HG03571 (cell line): ENCODE results near the gene ARHGAP30.
"Not testable (repeated sequence)": the region's sequence is repeated elsewhere in the genome, so short reads cannot be mapped to it uniquely, and the experiment has no call there.

Experiments
- ATAC-seq: cut with Tn5 transposase; IDR thresholded peaks from one replicate; pipeline ENCODE4 v1.9.1; 2021; ENCODE audit not compliant: unreplicated experiment

The ARHGAP30 gene, protein sequence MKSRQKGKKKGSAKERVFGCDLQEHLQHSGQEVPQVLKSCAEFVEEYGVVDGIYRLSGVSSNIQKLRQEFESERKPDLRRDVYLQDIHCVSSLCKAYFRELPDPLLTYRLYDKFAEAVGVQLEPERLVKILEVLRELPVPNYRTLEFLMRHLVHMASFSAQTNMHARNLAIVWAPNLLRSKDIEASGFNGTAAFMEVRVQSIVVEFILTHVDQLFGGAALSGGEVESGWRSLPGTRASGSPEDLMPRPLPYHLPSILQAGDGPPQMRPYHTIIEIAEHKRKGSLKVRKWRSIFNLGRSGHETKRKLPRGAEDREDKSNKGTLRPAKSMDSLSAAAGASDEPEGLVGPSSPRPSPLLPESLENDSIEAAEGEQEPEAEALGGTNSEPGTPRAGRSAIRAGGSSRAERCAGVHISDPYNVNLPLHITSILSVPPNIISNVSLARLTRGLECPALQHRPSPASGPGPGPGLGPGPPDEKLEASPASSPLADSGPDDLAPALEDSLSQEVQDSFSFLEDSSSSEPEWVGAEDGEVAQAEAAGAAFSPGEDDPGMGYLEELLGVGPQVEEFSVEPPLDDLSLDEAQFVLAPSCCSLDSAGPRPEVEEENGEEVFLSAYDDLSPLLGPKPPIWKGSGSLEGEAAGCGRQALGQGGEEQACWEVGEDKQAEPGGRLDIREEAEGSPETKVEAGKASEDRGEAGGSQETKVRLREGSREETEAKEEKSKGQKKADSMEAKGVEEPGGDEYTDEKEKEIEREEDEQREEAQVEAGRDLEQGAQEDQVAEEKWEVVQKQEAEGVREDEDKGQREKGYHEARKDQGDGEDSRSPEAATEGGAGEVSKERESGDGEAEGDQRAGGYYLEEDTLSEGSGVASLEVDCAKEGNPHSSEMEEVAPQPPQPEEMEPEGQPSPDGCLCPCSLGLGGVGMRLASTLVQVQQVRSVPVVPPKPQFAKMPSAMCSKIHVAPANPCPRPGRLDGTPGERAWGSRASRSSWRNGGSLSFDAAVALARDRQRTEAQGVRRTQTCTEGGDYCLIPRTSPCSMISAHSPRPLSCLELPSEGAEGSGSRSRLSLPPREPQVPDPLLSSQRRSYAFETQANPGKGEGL

DNA sequence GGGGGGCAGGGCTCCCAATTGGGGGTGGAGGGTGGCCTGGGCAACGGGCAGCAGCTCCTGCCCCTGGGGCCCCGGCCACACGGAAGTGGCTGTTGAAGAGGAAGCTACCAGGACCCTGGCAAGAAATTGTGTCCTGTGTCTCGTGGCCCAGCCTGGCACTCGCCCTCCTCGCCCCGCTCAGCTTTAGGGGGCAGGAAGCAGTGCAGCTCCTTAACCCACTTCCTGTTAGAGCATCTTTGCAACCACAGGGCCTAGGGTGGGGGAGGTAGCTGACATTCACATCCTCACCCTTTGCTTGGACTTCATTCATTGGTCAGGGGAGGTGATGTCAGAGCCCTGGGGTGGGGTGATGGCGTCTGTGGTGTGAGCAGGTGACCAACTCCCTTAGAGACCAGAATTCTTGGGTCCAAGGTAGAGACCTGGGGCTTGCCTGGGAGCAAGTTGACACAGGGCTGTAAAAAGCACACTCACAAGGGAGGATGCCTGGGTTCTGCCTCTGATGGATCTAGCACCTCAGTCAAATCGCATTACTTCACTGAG lies at the start of gene ARHGAP30:
Gene ARHGAP30 (minus strand): TSS at position 161 of the 540 bp plus-strand sequence. CDS start 267 bp downstream, outside the sequence.
- peak; percentile 85 for ATAC-seq

DNA sequence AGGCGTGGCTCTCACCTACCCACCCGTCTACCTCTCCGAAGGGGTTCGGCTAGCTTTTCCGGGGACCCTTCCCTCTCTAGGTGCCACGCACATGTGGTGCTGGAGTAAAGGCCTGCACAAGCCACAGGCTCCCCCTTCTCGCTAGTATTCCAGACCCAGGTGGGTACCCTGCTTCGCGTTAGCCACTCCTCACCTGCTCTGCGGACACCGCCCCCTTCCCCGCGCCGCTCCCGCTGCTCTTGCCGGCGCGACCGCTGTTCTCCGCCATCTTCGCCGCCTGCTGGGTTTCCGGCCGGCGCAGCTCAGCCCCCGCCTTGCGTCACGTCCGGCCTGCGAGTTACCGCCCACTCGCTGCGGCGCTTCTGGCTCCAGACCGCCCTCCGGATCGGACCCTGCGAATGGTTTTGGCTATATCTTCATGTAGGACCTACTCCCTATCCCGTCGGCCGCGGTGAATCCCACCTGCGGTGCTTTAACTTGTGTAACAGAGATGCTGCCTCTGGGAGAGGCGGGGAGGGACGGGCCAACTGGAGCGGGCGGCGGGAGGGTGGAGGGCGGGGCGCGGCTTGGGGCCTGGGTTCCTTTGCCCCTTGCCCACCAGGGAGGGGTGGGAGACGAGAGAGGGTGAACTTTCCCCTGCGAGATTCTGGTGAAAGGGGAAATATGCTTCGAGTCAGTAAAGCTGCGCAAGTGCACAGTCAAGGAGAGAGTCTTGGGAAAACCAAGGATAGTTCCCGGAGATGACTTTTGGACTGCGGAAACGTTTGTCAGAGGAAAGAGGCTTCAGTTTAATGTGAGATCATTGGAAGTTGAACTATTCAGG lies 48.3 kb upstream of the ARHGAP30 start, which contains the start of the genes NIT1 and PFDN2:
Gene NIT1 (plus strand): TSS at position 347 of the 823 bp plus-strand sequence. CDS start 72 bp downstream, at position 419.
Gene PFDN2 (minus strand): TSS at position 279 of the 823 bp plus-strand sequence. CDS start 11 bp downstream, at position 268.
- ATAC-seq: peak; percentile 71

DNA sequence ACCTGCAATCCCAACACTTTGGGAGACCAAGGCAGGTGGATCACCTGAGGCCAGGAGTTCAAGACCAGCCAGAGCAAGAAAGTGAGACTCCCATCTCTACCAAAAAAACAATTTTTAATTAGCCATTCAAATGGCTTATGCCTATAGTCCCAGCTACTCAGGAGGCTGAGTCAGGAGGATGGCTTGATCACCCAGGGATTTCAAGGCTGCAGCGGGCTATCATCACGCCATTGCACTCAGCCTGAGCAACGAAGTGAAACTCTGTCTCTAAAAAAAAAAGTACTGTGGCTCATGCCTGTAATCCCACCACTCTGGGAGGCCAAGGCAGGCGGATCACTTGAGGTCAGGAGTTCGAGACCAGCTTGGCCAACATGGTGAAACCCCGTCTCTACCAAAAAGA lies 46.3 kb upstream of the ARHGAP30 start:
- ATAC-seq: not testable (repeated sequence)

DNA sequence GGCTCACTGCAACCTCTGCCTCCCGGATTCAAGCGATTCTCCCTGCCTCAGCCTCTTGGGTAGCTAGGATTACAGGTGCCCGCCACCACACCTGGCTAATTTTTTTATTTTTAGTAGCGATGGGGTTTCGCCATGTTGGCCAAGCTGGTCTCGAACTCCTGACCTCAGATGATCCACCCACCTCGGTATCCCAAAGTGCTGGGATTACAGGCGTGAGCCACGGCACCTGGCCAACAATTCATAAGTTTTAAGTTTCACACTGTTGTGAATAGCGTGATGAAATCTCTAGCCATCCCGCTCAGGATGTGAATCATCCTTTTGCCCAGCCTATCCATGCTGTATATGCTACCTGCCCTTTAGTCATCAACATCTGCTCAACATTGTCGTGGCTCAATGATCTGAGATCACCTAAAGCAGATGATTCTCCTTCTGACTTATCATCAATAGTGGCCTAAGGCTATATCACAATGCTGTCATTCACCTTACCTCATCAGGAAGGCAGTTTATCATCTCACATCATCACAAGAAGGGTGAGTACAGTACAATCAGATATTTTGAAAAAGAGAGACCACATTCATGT lies 45.5 kb upstream of the ARHGAP30 start:
- ATAC-seq: no peak

DNA sequence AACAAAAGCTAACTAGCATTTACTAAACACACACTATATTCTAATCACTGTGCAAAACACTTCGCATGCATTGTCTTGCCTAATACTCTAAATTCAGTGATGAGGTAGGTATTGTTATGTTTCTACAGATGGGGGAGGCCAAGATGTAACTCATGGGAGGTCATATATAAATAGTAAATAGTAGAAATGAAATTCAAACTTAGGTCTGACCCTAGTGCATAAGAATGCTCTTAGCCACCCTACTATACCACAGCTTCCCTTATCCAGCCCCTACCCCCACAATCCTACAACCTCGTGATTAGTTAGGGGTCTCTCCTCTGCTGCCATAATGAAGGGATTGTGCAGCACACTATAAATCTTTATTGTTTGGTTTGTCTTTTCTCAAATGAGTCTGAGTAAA lies 44.9 kb upstream of the ARHGAP30 start:
- ATAC-seq: no peak

DNA sequence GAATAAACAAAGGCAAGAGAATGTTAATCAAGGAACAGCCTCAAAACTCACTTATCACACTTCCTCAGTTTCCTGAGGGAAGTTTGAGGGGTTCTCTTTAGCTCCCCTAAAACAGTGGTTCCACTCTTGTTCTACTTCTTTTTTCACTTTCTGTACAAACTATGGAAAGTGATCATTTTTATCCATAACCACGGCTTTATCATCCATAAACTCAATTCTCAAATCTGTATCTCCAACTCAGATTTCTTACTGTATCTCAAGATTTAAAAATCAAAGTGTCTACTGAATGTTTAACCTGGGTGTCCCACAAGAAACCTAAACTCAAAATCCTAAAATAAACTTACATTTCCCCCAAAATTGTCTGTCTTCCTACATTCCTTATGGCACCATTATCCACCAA lies 44.2 kb upstream of the ARHGAP30 start:
- no peak for ATAC-seq

DNA sequence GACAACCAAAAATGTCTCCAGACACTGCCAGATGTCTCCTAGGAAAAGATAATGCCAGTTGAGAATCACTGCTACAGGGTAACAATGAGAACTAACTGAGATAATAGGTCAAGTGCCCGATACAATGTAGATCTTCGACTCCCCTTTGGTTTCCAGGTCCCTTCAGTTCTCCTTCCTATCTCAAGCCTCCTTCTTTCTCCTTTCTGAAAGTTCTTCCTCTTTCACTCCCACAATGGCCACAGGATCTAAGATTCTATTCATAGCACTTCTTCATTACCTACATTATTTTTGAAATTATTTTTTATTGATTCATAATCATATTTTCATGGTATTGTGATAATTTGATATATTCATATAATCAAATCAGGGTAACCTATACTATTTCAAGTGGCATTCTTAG lies 41.8 kb upstream of the ARHGAP30 start:
- ATAC-seq: no peak

DNA sequence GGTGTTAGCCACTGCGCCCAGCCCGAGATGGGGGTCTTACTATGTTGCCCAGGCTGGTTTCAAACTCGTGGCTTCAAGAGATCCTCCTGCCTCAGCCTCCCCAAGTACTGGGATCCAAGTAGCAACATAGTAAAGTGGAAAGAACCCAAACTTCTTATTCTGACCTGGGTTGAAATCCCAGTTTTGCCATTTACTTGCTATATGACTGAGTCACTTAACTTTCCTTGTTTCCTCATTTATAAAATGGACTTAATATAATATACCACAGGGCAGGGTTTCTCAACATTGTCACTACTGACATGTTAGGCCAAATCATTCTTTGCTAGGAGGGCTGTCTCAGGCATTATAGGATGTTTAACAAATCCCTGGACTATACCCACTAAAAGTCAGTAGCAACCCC lies 41.4 kb upstream of the ARHGAP30 start:
- no peak for ATAC-seq

DNA sequence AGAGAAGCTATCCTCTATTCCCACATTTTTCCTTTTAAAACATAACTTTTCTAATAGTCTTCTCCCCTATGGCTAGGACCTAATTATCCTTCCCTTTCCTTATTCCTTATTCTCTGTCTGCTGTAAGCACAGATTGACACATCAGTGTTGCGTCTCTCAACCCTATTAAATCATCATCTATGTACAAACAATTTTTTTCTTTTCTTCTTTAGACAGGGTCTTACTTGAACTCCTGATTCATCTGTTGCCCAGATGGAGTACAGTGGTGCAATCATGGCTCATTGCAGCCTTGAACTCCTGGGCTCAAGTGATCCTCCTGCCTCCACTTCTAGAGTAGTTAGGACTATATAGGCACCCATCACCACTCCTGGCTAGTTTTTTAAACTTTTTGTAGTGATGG lies 36.7 kb upstream of the ARHGAP30 start:
- ATAC-seq: no peak

DNA sequence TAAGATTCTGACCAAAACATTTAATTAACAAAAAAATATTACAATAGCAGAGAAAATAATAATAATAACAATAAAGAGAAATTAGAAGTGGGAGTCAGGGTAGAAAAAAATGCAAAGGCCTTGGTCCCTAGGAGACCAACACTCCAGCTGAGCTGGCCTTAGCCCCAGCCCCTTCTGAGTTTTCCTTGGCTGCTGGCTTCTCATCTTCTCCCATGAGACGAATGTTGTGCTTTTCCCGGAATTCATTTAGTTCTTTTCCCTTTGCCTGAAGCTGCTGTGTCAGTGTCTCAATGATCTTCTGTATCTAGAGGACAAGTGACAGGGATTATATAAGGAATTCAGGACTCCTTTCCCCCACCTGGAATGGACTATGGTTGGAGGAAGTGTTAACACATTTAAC lies 30.9 kb upstream of the ARHGAP30 start:
- ATAC-seq: no peak

DNA sequence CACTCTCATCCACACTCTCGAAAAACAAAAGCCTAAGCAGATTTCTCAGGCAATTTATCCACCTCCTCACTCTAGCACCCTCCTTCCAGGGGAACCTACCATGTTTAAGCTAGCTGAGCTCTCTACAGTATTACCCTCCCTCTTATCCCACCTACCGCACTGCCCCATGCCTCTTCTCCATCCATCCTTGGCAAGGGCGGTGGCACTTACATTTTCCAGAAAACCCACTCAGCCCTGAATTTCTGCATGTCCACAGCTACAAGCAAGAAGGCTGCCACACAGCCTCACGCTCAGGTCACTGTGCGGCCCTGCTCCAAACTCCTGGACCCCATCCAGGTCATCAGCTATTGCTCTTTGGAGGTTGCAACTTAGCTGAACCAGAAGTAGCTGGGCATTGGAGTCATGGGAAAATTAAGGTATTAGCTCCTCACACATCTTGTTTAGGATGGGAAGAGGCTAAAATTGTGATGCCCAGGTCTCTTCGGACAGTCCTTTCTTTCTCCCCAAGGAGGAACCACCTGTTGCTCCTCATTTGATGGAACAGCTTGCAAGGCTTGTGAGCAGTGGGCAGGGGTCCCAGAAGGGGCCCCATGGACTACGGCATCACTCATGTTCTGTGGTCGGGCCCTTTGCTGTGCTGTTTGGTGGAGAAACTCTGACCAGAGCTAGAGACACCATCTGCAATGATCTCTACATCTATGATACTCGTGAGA lies 29.6 kb upstream of the ARHGAP30 start:
- no peak for ATAC-seq

DNA sequence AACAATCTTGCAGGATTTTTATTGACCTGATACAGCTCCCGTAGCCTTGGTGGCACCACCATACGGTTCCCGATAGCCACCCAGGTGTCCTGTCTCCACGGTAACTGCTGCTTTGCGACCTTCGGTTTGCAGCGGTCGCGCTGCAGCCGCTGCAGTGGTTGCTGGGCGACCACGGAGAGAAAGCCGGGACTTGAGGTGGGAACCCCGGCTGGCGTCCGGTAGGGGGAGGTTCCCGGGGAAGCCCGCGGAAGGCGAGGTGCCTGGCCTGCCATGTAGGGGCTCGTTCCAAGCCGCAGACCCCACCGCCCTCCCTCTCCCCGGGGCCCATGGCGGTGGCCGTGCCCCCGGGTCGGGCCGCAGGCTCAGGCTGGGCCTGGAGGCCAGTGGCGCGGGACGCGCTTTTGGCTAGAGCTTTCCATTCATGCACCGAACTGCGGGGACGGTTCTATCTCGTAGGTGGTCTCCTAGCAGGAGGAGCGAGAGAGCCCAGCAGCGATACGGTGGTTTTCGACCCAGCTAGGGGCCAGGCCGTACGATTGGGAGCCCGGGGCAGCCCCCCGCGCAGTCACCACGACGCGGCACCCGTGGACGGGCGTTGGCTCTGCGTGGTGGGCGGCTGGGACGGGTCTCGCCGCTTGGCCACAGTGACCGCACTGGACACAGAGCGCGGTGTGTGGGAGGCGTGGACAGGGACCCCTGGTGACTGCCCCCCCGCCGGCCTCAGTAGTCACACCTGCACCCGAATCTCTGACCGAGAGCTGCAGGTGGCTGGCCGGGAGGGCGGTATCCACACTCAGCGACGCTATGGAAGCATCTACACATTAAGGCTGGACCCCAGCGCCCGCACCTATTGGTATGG lies 28.7 kb upstream of the ARHGAP30 start, which contains the start of gene KLHDC9:
Gene KLHDC9 (plus strand): TSS at position 152 of the 859 bp plus-strand sequence. CDS start 175 bp downstream, at position 327.
- peak; percentile 51 for ATAC-seq

DNA sequence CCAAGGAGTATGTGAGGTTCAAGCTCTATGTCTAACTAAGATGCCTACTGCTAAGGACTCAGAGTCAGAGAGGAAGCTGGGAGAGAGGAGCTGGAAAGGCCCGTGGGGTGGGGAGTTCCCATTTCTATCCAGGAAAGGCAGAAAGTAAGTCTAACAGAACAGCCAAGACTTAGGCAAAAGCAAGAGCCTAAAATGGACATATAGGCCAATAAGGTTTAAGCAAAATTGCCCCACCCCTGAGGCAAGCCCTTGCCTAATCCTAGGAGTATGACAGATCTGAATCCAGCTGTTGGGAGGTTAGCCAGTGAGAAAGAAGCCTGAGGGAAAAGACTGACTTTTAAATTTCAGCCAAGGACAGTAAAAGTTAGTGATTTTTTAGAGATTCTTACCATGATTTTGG lies 26.8 kb upstream of the ARHGAP30 start:
- no peak for ATAC-seq

DNA sequence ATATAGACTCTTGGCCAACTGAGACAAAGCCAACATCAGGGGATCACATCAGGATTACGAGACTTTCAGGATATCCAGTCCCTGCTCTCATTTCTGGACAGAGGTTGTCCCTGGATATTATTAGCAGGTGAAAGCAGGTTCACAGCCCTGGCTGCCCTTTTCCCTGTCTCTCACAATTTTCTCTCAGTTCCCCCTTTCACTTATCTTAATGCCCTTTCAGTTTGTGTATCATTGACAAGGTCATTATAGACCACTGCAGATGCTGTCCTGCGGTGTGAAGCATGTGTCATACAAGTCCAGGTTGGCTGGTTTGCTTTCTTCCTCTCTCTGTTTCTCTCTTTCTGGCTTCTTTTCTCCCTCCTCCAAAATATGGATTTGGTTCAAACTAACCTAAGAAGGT lies 26.3 kb upstream of the ARHGAP30 start:
- ATAC-seq: peak; percentile 40

DNA sequence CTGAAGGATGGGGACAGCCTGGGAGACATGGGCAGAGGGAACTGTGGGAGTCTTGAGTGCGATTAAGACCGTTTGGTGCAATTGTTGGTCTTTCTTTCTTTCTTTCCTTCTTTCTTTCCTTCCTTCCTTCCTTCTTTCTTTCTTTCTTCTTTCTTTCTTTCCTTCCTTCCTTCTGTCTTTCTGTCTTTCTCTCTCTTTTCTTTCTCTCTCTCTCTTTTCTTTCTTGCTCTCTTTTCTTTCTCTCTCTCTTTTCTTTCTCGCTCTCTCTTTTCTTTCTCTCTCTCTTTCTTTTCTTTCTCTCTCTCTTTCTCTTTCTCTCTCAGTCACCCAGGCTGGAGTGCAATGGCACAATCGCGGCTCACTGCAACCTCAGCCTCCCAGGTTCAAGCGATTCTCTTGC lies 25.5 kb upstream of the ARHGAP30 start:
- ATAC-seq: no peak

DNA sequence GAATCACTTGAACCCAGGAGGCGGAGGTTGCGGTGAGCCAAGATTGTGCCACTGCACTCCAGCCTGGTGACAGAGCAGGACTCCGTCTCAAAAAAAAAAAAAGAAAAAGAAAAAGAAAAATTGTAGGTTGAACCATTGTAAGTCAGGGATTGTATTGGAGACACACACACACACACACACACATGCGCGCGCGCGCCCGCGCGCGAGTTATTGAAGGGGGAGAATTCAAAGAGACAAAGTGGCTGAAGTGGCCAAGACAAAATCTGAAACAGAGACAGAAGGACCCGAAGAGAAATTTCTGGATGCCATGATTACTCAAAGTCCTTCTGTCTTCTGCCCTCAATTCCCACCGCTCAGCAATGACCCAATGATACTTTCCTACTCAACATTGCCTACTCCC lies 24.8 kb upstream of the ARHGAP30 start:
- no peak for ATAC-seq

DNA sequence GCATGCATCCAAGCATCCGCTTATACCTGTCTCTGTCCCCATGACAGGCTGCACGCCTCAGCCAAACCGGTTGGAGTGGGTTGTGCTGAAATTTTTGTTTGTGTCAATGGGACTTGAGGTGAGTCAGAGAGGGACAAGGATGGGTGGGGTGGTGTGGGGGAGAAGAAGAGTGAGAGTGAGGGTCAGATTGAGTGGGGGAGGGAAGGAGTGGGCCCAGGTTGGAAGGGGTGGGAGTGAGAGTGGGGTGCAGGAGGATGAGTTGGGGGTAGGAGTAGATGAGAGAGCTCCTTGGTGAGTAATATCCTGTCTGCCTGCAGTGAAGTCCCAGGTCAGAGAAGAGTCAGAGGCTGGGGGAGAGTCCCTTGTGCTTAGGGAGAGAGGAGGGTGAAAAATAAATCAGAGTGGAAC lies 22.9 kb upstream of the ARHGAP30 start:
- no peak for ATAC-seq
